Measurements from ENCODE around the gene TBC1D19.

GRCh38 chr4:26779674-26780073, 195.8 kb downstream of the TBC1D19 start:
- TF ChIP-seq, protein P1, sequence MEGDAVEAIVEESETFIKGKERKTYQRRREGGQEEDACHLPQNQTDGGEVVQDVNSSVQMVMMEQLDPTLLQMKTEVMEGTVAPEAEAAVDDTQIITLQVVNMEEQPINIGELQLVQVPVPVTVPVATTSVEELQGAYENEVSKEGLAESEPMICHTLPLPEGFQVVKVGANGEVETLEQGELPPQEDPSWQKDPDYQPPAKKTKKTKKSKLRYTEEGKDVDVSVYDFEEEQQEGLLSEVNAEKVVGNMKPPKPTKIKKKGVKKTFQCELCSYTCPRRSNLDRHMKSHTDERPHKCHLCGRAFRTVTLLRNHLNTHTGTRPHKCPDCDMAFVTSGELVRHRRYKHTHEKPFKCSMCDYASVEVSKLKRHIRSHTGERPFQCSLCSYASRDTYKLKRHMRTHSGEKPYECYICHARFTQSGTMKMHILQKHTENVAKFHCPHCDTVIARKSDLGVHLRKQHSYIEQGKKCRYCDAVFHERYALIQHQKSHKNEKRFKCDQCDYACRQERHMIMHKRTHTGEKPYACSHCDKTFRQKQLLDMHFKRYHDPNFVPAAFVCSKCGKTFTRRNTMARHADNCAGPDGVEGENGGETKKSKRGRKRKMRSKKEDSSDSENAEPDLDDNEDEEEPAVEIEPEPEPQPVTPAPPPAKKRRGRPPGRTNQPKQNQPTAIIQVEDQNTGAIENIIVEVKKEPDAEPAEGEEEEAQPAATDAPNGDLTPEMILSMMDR (IDR thresholded peaks at IDR 0.05; ENCODE audit: low read depth, low read length, missing input control) = no peak
- TF ChIP-seq JUND (IDR thresholded peaks at IDR 0.05) (no peak), EGR1 (IDR thresholded peaks at IDR 0.05; ENCODE audit: low read depth in 2 of 2) (no peak), ZBTB33 (IDR thresholded peaks at IDR 0.05) (no peak), RXRA (IDR thresholded peaks at IDR 0.05) (no peak), GABPA (IDR thresholded peaks at IDR 0.05 in 1 of 2, conservative IDR thresholded peaks at IDR 0.05 in 1 of 2) (no peak), RAD21 (IDR thresholded peaks at IDR 0.05) (no peak), ATF3 (IDR thresholded peaks at IDR 0.05) (no peak), FOXA1 (IDR thresholded peaks at IDR 0.05) (no peak)
- TF ChIP-seq, protein P2, sequence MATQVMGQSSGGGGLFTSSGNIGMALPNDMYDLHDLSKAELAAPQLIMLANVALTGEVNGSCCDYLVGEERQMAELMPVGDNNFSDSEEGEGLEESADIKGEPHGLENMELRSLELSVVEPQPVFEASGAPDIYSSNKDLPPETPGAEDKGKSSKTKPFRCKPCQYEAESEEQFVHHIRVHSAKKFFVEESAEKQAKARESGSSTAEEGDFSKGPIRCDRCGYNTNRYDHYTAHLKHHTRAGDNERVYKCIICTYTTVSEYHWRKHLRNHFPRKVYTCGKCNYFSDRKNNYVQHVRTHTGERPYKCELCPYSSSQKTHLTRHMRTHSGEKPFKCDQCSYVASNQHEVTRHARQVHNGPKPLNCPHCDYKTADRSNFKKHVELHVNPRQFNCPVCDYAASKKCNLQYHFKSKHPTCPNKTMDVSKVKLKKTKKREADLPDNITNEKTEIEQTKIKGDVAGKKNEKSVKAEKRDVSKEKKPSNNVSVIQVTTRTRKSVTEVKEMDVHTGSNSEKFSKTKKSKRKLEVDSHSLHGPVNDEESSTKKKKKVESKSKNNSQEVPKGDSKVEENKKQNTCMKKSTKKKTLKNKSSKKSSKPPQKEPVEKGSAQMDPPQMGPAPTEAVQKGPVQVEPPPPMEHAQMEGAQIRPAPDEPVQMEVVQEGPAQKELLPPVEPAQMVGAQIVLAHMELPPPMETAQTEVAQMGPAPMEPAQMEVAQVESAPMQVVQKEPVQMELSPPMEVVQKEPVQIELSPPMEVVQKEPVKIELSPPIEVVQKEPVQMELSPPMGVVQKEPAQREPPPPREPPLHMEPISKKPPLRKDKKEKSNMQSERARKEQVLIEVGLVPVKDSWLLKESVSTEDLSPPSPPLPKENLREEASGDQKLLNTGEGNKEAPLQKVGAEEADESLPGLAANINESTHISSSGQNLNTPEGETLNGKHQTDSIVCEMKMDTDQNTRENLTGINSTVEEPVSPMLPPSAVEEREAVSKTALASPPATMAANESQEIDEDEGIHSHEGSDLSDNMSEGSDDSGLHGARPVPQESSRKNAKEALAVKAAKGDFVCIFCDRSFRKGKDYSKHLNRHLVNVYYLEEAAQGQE (IDR thresholded peaks at IDR 0.05) = no peak

All from liver (tissue), 3 donors.